ENCODE results near the gene FGB. TPM values are rescaled to one million over a fixed set of nuclear protein-coding genes. Genes with fewer than 3 reads are reported as not detected.
"Not testable (repeated sequence)": the region's sequence is repeated elsewhere in the genome, so short reads cannot be mapped to it uniquely, and the experiment has no call there.

The FGB gene
- total RNA-seq, 1 donor from 2014 or later, result not detected

GRCh38 chr4:154590329-154591006 lies 27.7 kb downstream of the FGB start, which contains the start of gene FGA:
Gene FGA, minus strand, starts transcription at chr4:154590742. Its CDS starts 55 bp downstream, at chr4:154590687.
- DNase-seq (ENCODE audit: low spot score) (no peak), ATAC-seq (no peak)
- intact Hi-C loops (cut with DNase I), result no loop called here

GRCh38 chr4:154591890-154592289 lies 29.1 kb downstream of the FGB start:
- intact Hi-C loops (cut with DNase I), result no loop called here
- DNase-seq (ENCODE audit: low spot score) (no peak), ATAC-seq (no peak)

GRCh38 chr4:154593868-154594267 lies 31.1 kb downstream of the FGB start:
- ATAC-seq, result peak; percentile 13
- no peak for DNase-seq (ENCODE audit: low spot score)
- intact Hi-C loops (cut with DNase I), result no loop called here

GRCh38 chr4:154594343-154594742 lies 31.5 kb downstream of the FGB start:
- ATAC-seq; intact Hi-C loops (cut with DNase I); DNase-seq (ENCODE audit: low spot score): not testable (repeated sequence)

- ATAC-seq, result no peak
- DNase-seq (ENCODE audit: low spot score), result no peak
- intact Hi-C loops (cut with DNase I), result loop anchor here (5.0 kb wide), 1 partner anchor 1191 kb away; no protein-coding TSS in a partner anchor
Measured at GRCh38 chr4:154595807-154596206, 33.0 kb downstream of the FGB start.

- not testable (repeated sequence) for DNase-seq (ENCODE audit: low spot score); ATAC-seq
- intact Hi-C loops (cut with DNase I), result loop anchor here (5.0 kb wide), 1 partner anchor 1190 kb away; no protein-coding TSS in a partner anchor
Measured at GRCh38 chr4:154597281-154597680, 34.5 kb downstream of the FGB start.

GRCh38 chr4:154597798-154598774 lies 35.3 kb downstream of the FGB start:
- ATAC-seq (no peak), DNase-seq (ENCODE audit: low spot score) (no peak)
- intact Hi-C loops (cut with DNase I), result loop anchor here (5.0 kb wide), 1 partner anchor 1189 kb away; no protein-coding TSS in a partner anchor

GRCh38 chr4:154602404-154603020 lies 39.7 kb downstream of the FGB start:
- ATAC-seq (no peak), DNase-seq (ENCODE audit: low spot score) (no peak)
- intact Hi-C loops (cut with DNase I), result no loop called here

- no peak for ATAC-seq
- intact Hi-C loops (cut with DNase I), result no loop called here
Measured at GRCh38 chr4:154603033-154603943, 40.5 kb downstream of the FGB start.

GRCh38 chr4:154604696-154605200 lies 41.9 kb downstream of the FGB start:
- intact Hi-C loops (cut with DNase I), result no loop called here
- no peak for DNase-seq (ENCODE audit: low spot score)
- no peak for ATAC-seq

More at GRCh38 chr4:154603033-154603943, 40.5 kb downstream of the FGB start:
- DNase-seq (ENCODE audit: low spot score), result no peak

GRCh38 chr4:154606728-154607723 lies 44.2 kb downstream of the FGB start:
- ATAC-seq (no peak), DNase-seq (ENCODE audit: low spot score) (no peak)
- intact Hi-C loops (cut with DNase I), result no loop called here

GRCh38 chr4:154608361-154609252 lies 45.8 kb downstream of the FGB start:
- no peak for DNase-seq (ENCODE audit: low spot score)
- ATAC-seq, result no peak
- intact Hi-C loops (cut with DNase I), result no loop called here

- ATAC-seq, result no peak
Measured at GRCh38 chr4:154609532-154609931, 46.7 kb downstream of the FGB start.

GRCh38 chr4:154610582-154610981 lies 47.8 kb downstream of the FGB start:
- ATAC-seq, result no peak
- no peak for DNase-seq (ENCODE audit: low spot score)
- intact Hi-C loops (cut with DNase I), result no loop called here

More at GRCh38 chr4:154609532-154609931, 46.7 kb downstream of the FGB start:
- intact Hi-C loops (cut with DNase I), result no loop called here
- DNase-seq (ENCODE audit: low spot score), result no peak

- intact Hi-C loops (cut with DNase I), result no loop called here
- DNase-seq (ENCODE audit: low spot score), result no peak
- no peak for ATAC-seq
Measured at GRCh38 chr4:154611833-154612232, 49.0 kb downstream of the FGB start.

Measured in sciatic nerve (tissue), 2 donors.